SK-N-SH (cell line): ENCODE results near the gene EMP1. TPM values are rescaled to one million over a fixed set of nuclear protein-coding genes. Genes with fewer than 3 reads are reported as not detected.

Experiments
- CTCF ChIA-PET: fragments of 300-600, 350-600 bp; formaldehyde crosslinking; extraction: SDS; loops from one replicate; lab custom pipeline; 2021; lab: Yijun Ruan, JAX
- POLR2A ChIA-PET: fragments of 350-600 bp; sonication (Branson Sonifier 250); formaldehyde crosslinking; extraction: SDS; loops from one replicate; lab custom pipeline; 2020; ENCODE audit warnings: antibody characterized with exemption, inconsistent platforms; lab: Yijun Ruan, JAX
- DNase-seq: peaks from one replicate; pipeline ENCODE4 v3.0.0; 2012
- H2AFZ ChIP-seq: fragments of 200-600 bp; sonication (generic); 2 replicates; pipeline ENCODE4 v1.8.1; 2016; ENCODE audit warnings: antibody characterized with exemption, mild to moderate bottlenecking, low read depth
- H3F3A ChIP-seq: fragments of 200-600 bp; sonication (generic); replicated peaks from 2 replicates; pipeline ENCODE3; 2016; ENCODE audit warnings: antibody characterized with exemption, mild to moderate bottlenecking; ENCODE audit not compliant: insufficient read depth
- H3K27ac ChIP-seq, 2 experiments: fragments of 200-500 bp in 1 of 2; fragments of 200-600 bp in 1 of 2; sonication (Bioruptor generic) in 1 of 2; sonication (generic), shearing (Covaris generic) in 1 of 2; 2 replicates each; pipeline versions ENCODE4 v1.5.1 to v1.6.1; 2014 to 2016; ENCODE audit warnings: low read depth in 2 of 2, inconsistent platforms in 1 of 2, low read length in 1 of 2, mild to moderate bottlenecking in 1 of 2, mixed read lengths in 1 of 2
- H3K27me3 ChIP-seq: fragments of 200-600 bp; sonication (generic), shearing (Covaris generic); 2 replicates; pipeline ENCODE4 v1.6.1; 2016; ENCODE audit warnings: mixed run types; ENCODE audit not compliant: insufficient read depth
- H3K36me3 ChIP-seq, 2 experiments: fragments of 200-500 bp in 1 of 2; fragments of 200-600 bp in 1 of 2; sonication (Bioruptor generic) in 1 of 2; sonication (generic) in 1 of 2; replicated peaks in 1 of 2; 2 replicates each; pipeline versions ENCODE3 to v1.5.1; 2014 to 2016; ENCODE audit warnings: low read length in 1 of 2, mild to moderate bottlenecking in 1 of 2; ENCODE audit not compliant: insufficient read depth in 2 of 2, control insufficient read depth in 1 of 2
- H3K4me1 ChIP-seq, 2 experiments: fragments of 200-500 bp in 1 of 2; fragments of 200-600 bp in 1 of 2; sonication (Bioruptor generic) in 1 of 2; sonication (generic), shearing (Covaris generic) in 1 of 2; 2 replicates each; pipeline versions ENCODE4 v1.5.1 to v1.6.1; 2014 to 2016; ENCODE audit warnings: low read depth in 1 of 2, low read length in 1 of 2, mixed run types in 1 of 2; ENCODE audit not compliant: insufficient read depth in 2 of 2, control insufficient read depth in 1 of 2
- H3K4me2 ChIP-seq: fragments of 200-600 bp; sonication (generic), shearing (Covaris generic); 2 replicates; pipeline ENCODE4 v1.6.1; 2017; ENCODE audit warnings: mixed run types
- H3K4me3 ChIP-seq, 2 experiments: fragments of 200-500 bp in 1 of 2; fragments of 200-600 bp in 1 of 2; sonication (Bioruptor generic) in 1 of 2; sonication (generic), shearing (Covaris generic) in 1 of 2; 2 replicates each; pipeline versions ENCODE4 v1.5.1 to v1.8.1; 2014 to 2016; ENCODE audit warnings: low read depth in 2 of 2, inconsistent platforms in 1 of 2, low read length in 1 of 2, mild to moderate bottlenecking in 1 of 2, mixed read lengths in 1 of 2, moderate library complexity in 1 of 2
- H3K79me2 ChIP-seq: fragments of 200-600 bp; sonication (generic); 2 replicates; pipeline ENCODE4 v1.8.1; 2017; ENCODE audit warnings: mild to moderate bottlenecking; ENCODE audit not compliant: insufficient read depth
- H3K9ac ChIP-seq: fragments of 200-600 bp; sonication (generic); 2 replicates; pipeline ENCODE4 v1.6.1; 2017; ENCODE audit warnings: mixed run types
- H3K9me2 ChIP-seq: fragments of 200-600 bp; sonication (generic); 2 replicates; pipeline ENCODE4 v1.6.1; 2017; ENCODE audit warnings: mixed run types
- H3K9me3 ChIP-seq: fragments of 200-600 bp; sonication (generic); 2 replicates; pipeline ENCODE4 v1.6.1; 2017; ENCODE audit warnings: mixed run types, mild to moderate bottlenecking, moderate library complexity
- H4K20me1 ChIP-seq: fragments of 200-600 bp; sonication (generic); 2 replicates; pipeline ENCODE4 v1.6.1; 2017; ENCODE audit warnings: mild to moderate bottlenecking, mixed run types; ENCODE audit not compliant: insufficient read depth
- CHD2 ChIP-seq: fragments of 150-350 bp; IDR thresholded peaks from 2 replicates; pipeline ENCODE4 v1.6.1; 2018; ENCODE audit warnings: low read length; ENCODE audit not compliant: partially characterized antibody
- EP300 ChIP-seq, 2 experiments: IDR thresholded peaks; 2 replicates each; pipeline versions ENCODE4 v1.4.0 to v1.6.1; 2012; ENCODE audit warnings: borderline replicate concordance in 1 of 2, low read depth in 1 of 2, low read length in 1 of 2
- EZH2phosphoT487 ChIP-seq: fragments of 200-600 bp; sonication (generic); IDR thresholded peaks from 2 replicates; pipeline ENCODE4 v1.6.1; 2017; ENCODE audit warnings: low read depth, mixed run types, mild to moderate bottlenecking, antibody characterized with exemption, moderate library complexity, borderline replicate concordance
- GABPA ChIP-seq: IDR thresholded peaks from 2 replicates; pipeline ENCODE4 v1.4.0; 2012; ENCODE audit warnings: low read depth, mild to moderate bottlenecking
- MEF2A ChIP-seq: IDR thresholded peaks from 2 replicates; pipeline ENCODE4 v1.4.0; 2012; ENCODE audit warnings: low read depth, borderline replicate concordance
- MXI1 ChIP-seq: IDR thresholded peaks from 2 replicates; pipeline ENCODE4 v1.6.1; 2012; ENCODE audit warnings: mild to moderate bottlenecking, low read depth, low read length, improper control_type of control experiment
- NFIC ChIP-seq: IDR thresholded peaks from 2 replicates; pipeline ENCODE4 v1.4.0; 2012; ENCODE audit warnings: borderline replicate concordance
- NRF1 ChIP-seq: IDR thresholded peaks from 2 replicates; pipeline ENCODE4 v1.6.1; 2012; ENCODE audit warnings: low read depth, mild to moderate bottlenecking, low read length
- POLR2AphosphoS5 ChIP-seq: IDR thresholded peaks from 2 replicates; pipeline ENCODE4 v1.6.1; 2012; ENCODE audit warnings: low read depth, low read length
- RAD21 ChIP-seq: IDR thresholded peaks from 2 replicates; pipeline ENCODE4 v1.6.1; 2012; ENCODE audit warnings: mild to moderate bottlenecking, low read length
- RCOR1 ChIP-seq: fragments of 150-350 bp; IDR thresholded peaks from 2 replicates; pipeline ENCODE4 v1.6.1; 2017; ENCODE audit warnings: antibody characterized with exemption, low read length
- REST ChIP-seq: IDR thresholded peaks from 2 replicates; pipeline ENCODE4 v1.6.1; 2012; ENCODE audit warnings: mild to moderate bottlenecking, low read depth, low read length, moderate library complexity
- SIN3A ChIP-seq: IDR thresholded peaks from 2 replicates; pipeline ENCODE4 v1.6.1; 2012; ENCODE audit warnings: low read depth, mild to moderate bottlenecking, low read length, moderate library complexity, borderline replicate concordance
- TCF12 ChIP-seq: IDR thresholded peaks from 2 replicates; pipeline ENCODE4 v1.4.0; 2012
- TEAD4 ChIP-seq: IDR thresholded peaks from 2 replicates; pipeline ENCODE4 v1.4.0; 2012; ENCODE audit warnings: mild to moderate bottlenecking, borderline replicate concordance; ENCODE audit not compliant: insufficient read depth
- USF1 ChIP-seq: IDR thresholded peaks from 2 replicates; pipeline ENCODE4 v1.4.0; 2012; ENCODE audit warnings: low read depth, borderline replicate concordance
- YY1 ChIP-seq: IDR thresholded peaks from 2 replicates; pipeline ENCODE4 v1.4.0; 2012; ENCODE audit warnings: low read depth, mild to moderate bottlenecking
- WGBS: methylation state at CpG from one replicate; pipeline ENCODE4 v1.1.6; 2017; ENCODE audit warnings: low lambda C conversion rate; 5-methylcytosine and 5-hydroxymethylcytosine counted together
- polyA plus RNA-seq, 3 experiments: library from polyadenylated mRNA; depleted of rRNA; stranded (reverse); fragments of >200 nt; gene quantifications; 2 replicates each; pipeline ENCODE4 v1.2.3, GENCODE V29; 2012
- TF ChIP-seq, protein P1 (sequence below): fragments of 150-350 bp; IDR thresholded peaks from 2 replicates; pipeline ENCODE4 v1.6.1; 2016; ENCODE audit warnings: mild to moderate bottlenecking, low read depth, low read length
- TF ChIP-seq, protein P2 (sequence below): IDR thresholded peaks from 2 replicates; pipeline ENCODE4; 2012

Gene EMP1
- polyA plus RNA-seq, 1 of the 3 experiments (the other 2 are of a cell fraction) = 67.4 TPM

DNA sequence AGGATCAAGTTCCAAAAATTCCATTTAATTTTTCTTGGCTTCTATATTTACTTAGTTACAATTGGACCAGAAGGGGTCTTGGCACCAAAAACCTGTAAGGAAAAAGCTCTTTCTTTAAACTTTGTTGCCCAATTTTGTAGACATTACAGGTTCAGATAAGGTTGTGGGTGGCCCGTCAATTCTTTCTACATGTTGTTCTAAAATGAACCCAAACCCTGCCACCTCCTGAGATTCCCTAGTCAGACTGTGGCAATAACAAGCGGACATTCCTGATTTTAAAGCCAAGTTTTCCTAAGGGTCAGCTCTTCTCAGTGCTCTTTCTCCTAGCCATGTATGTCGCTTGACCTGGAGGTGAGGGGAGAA is 48.1 kb upstream of the EMP1 start:
- Histone ChIP-seq H3K27me3 (no peaks in the 10 kb centered on the region), H4K20me1 (no peaks in the 10 kb centered on the region), H3K36me3 (no peaks in the 10 kb centered on the region), H3K4me3 (no peak overlapping the region), H2AFZ (no peak overlapping the region), H3K9ac (no peak overlapping the region), H3K4me1 (no peaks in the 10 kb centered on the region), H3K79me2 (no peaks in the 10 kb centered on the region), H3K27ac (no peak overlapping the region), H3K4me2 (no peak overlapping the region), H3K9me3 (no peaks in the 10 kb centered on the region), H3K9me2 (no peaks in the 10 kb centered on the region), H3F3A (no peaks in the 10 kb centered on the region)
- ChIA-PET CTCF (interaction anchor here (1.3 kb wide), 1 partner anchor 64 kb away, joined by 4 read pairs; no protein-coding TSS in a partner anchor), POLR2A (no interaction called here)
- TF ChIP-seq NFIC (no peak), RAD21 (no peak), TEAD4 (no peak), REST (no peak), POLR2AphosphoS5 (no peak), GABPA (no peak), EP300 (IDR thresholded peaks at IDR 0.05; ENCODE audit: borderline replicate concordance in 1 of 2, low read depth in 1 of 2, low read length in 1 of 2) (no peak), YY1 (no peak), MXI1 (no peak), NRF1 (no peak), SIN3A (no peak), TCF12 (no peak), EZH2phosphoT487 (no peak), RCOR1 (no peak), USF1 (no peak), MEF2A (no peak), CHD2 (no peak)
- TF ChIP-seq, protein P1, sequence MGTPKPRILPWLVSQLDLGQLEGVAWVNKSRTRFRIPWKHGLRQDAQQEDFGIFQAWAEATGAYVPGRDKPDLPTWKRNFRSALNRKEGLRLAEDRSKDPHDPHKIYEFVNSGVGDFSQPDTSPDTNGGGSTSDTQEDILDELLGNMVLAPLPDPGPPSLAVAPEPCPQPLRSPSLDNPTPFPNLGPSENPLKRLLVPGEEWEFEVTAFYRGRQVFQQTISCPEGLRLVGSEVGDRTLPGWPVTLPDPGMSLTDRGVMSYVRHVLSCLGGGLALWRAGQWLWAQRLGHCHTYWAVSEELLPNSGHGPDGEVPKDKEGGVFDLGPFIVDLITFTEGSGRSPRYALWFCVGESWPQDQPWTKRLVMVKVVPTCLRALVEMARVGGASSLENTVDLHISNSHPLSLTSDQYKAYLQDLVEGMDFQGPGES = no peak
- TF ChIP-seq, protein P2, sequence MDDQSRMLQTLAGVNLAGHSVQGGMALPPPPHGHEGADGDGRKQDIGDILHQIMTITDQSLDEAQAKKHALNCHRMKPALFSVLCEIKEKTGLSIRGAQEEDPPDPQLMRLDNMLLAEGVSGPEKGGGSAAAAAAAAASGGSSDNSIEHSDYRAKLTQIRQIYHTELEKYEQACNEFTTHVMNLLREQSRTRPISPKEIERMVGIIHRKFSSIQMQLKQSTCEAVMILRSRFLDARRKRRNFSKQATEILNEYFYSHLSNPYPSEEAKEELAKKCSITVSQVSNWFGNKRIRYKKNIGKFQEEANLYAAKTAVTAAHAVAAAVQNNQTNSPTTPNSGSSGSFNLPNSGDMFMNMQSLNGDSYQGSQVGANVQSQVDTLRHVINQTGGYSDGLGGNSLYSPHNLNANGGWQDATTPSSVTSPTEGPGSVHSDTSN = no peak
- no peak for DNase-seq
- 94% methylated on average over 3 of the region's 3 CpGs for WGBS
